ENCODE data around the gene CPVL. TPM values are rescaled to one million over a fixed set of nuclear protein-coding genes. Genes with fewer than 3 reads are reported as not detected.
"Not testable (repeated sequence)": the region's sequence is repeated elsewhere in the genome, so short reads cannot be mapped to it uniquely, and the experiment has no call there.

Gene CPVL
- total RNA-seq, 3 donors from 2014 or later: 11.4 to 44.2 (median 13.4) TPM

DNA sequence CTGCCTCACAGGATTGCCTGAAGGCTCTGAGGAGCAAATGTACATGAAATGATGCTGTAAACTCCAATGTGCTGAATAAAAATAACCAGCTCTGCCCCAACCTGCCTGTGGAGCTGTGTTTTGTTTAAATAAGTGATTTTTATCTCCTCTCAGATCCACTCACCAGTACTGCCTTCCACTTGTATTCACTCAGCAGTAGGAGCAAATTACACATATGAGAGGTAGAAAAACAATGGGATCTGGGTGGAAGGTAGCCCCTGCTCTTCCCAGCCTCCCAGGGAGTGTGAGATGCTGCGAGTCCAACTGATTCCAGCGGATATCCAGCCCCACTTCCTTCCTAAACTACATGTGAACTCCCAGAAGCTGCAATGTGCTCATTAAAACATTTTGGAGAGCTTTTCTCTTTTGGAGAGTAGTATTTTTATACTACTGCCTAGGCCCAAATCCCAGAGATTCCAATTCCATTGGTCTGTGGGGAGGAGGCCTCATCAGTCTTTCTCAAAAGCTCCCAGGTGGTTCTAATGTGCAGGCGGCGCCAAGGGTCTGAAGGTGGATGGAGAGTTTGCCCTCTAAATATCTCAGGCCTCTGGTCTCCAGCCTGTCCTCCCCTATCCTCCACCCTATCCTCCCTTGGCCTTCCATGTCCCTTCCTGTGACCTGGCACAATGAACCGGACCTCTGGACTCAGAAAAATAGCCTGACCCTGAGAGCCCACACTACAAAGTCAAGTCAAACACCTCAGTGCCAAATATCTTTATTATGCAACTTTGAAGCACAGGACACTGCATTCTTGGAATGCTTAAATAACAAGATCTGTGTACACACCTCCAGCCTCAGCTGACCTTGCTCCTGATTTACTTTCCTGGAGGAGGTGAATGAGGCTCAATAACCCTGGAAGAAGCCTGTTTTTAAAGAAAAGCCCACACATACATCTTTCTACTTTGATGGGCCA lies 46.2 kb downstream of the CPVL start:
- no peaks in the 10 kb centered on the region for H3K4me1 ChIP-seq
- intact Hi-C loops (cut with DNase I; ENCODE audit: low total_unique reads): loop anchor here (10.0 kb wide), 1 partner anchor 175 kb away; no protein-coding TSS in a partner anchor
- H3K27ac ChIP-seq: peak overlapping the region; percentile 56 to 62
- TF ChIP-seq CTCF (IDR thresholded peaks at IDR 0.05): no peak
- no peak for TF ChIP-seq POLR2AphosphoS5 (IDR thresholded peaks at IDR 0.05)
- TF ChIP-seq POLR2A (IDR thresholded peaks at IDR 0.05): no peak
- no peaks in the 10 kb centered on the region for H3K36me3 ChIP-seq
- no peaks in the 10 kb centered on the region for H3K27me3 ChIP-seq
- no peak for DNase-seq (ENCODE audit: low spot score in 2 of 2)
- no peak overlapping the region for H3K4me3 ChIP-seq
- H3K9me3 ChIP-seq: no peaks in the 10 kb centered on the region

DNA sequence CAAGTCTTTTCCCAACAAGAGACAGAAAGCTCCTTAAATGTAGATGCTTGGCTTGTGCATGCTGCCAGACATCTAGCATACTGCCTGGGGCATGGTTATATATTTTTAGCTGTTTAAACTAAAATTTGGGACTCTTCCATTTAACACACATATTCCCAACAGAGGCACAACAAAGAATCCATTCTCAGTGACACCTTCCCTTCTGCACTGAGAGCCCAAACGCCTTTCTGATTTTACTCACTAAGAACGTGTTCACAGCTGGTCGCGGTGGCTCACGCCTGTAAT lies 49.9 kb downstream of the CPVL start:
- H3K27ac ChIP-seq: peak overlapping the region in 1 of 2 donors; percentile 53
- no peaks in the 10 kb centered on the region for H3K27me3 ChIP-seq
- no peaks in the 10 kb centered on the region for H3K36me3 ChIP-seq
- intact Hi-C loops (cut with DNase I; ENCODE audit: low total_unique reads): loop anchor here (10.0 kb wide), 1 partner anchor 172 kb away; no protein-coding TSS in a partner anchor
- no peak for DNase-seq (ENCODE audit: low spot score in 2 of 2)
- H3K4me1 ChIP-seq: no peaks in the 10 kb centered on the region
- TF ChIP-seq POLR2A (IDR thresholded peaks at IDR 0.05): no peak
- TF ChIP-seq POLR2AphosphoS5 (IDR thresholded peaks at IDR 0.05): no peak
- TF ChIP-seq CTCF (IDR thresholded peaks at IDR 0.05): no peak
- no peaks in the 10 kb centered on the region for H3K9me3 ChIP-seq
- no peak overlapping the region for H3K4me3 ChIP-seq

DNA sequence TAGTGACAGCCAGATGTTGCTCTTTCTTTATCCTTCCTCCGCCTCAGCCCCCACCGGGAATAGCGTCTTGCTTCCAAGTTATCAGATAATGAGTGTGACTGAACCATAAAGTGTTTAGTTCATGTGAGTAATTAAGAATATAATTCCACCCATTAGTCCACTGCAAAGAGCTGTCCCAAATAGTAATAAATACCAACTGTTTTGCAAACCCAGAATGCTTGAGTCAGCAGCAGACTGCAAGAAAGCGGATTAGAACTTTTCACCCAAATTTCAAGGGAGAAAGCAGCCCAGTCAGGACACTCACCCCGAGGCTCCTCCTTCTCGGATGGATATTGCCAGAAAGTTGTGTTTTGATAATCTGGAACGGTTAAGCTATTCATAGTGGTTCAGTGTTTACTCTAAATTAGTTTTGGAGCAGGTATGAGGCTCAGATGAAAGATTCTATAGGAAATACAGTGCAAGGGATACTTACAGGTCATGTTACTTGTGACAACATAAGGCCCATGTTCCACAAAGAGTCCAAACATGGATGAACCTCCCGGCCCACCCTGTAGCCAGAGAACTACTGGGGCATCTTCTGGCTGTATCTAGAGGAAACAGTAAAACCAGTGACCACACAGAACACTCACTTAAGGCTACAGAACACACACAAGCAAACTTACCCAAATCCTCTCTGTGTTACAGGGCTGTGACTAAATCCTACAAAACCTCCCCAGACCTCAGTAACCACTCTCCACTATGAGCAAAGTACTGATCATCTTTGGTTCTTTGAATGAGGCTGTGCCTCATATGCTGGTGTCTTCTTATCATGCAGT lies 50.5 kb downstream of the CPVL start:
- no peaks in the 10 kb centered on the region for H3K4me1 ChIP-seq
- H3K4me3 ChIP-seq: no peak overlapping the region
- TF ChIP-seq POLR2AphosphoS5 (IDR thresholded peaks at IDR 0.05): no peak
- TF ChIP-seq CTCF (IDR thresholded peaks at IDR 0.05): no peak
- TF ChIP-seq POLR2A (IDR thresholded peaks at IDR 0.05): no peak
- intact Hi-C loops (cut with DNase I; ENCODE audit: low total_unique reads): loop anchor here (10.0 kb wide), 1 partner anchor 171 kb away; no protein-coding TSS in a partner anchor
- H3K36me3 ChIP-seq: no peaks in the 10 kb centered on the region
- H3K9me3 ChIP-seq: no peaks in the 10 kb centered on the region
- no peaks in the 10 kb centered on the region for H3K27me3 ChIP-seq
- H3K27ac ChIP-seq: peak overlapping the region in 1 of 2 donors; percentile 53
- no peak for DNase-seq (ENCODE audit: low spot score in 2 of 2)

GRCh38 chr7:29093091-29093490 lies 53.2 kb downstream of the CPVL start:
- not testable (repeated sequence) for H3K9me3 ChIP-seq; H3K27me3 ChIP-seq; H3K27ac ChIP-seq; H3K36me3 ChIP-seq; DNase-seq (ENCODE audit: low spot score in 2 of 2); H3K4me3 ChIP-seq; H3K4me1 ChIP-seq
- intact Hi-C loops (cut with DNase I; ENCODE audit: low total_unique reads): loop anchor here (10.0 kb wide), 1 partner anchor 168 kb away; no protein-coding TSS in a partner anchor

DNA sequence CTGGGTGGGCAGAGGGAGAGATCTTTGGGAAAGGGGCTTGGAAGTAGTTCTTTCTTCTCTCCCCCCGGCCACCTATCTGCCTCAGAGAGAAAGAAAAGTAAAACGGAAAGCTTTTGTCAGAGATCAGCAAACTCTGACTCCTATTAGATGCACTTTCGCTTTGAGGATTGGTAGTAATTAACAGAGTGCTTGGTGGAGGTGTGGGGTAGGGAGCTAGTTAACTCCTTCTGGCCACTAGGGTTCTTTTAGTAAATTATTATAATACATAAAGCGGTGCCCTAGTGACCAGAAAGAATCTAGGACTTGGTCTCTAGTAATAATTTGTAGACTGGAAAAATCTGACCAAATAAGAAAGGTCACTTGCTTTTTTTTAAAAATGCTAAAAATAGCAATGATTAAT lies 54.6 kb downstream of the CPVL start:
- H3K4me1 ChIP-seq: peaks cover 0 to 3% of the 10 kb centered on the region in 2 donors
- H3K4me3 ChIP-seq: peak overlapping the region; percentile 10 to 56 (median 43)
- H3K36me3 ChIP-seq: no peaks in the 10 kb centered on the region
- TF ChIP-seq POLR2AphosphoS5 (IDR thresholded peaks at IDR 0.05) (no peak), CTCF (IDR thresholded peaks at IDR 0.05) (no peak), POLR2A (IDR thresholded peaks at IDR 0.05) (no peak)
- DNase-seq (ENCODE audit: low spot score in 2 of 2): no peak
- no peaks in the 10 kb centered on the region for H3K9me3 ChIP-seq
- intact Hi-C loops (cut with DNase I; ENCODE audit: low total_unique reads): loop anchor here (10.0 kb wide), 1 partner anchor 167 kb away; no protein-coding TSS in a partner anchor
- H3K27me3 ChIP-seq: no peaks in the 10 kb centered on the region
- H3K27ac ChIP-seq: peak overlapping the region; percentile 80 to 88

Data from breast epithelium (tissue), 4 donors.